GM12801 (cell line): ENCODE data around the gene RNASE4.

Experiments
- CTCF ChIP-seq: IDR thresholded peaks from one replicate; pipeline ENCODE4 v1.5.1; 2011; ENCODE audit warnings: control low read depth; ENCODE audit not compliant: insufficient read length; ENCODE audit errors: extremely low read depth

Gene RNASE4

GRCh38 chr14:20686386-20687143 lies 2.2 kb downstream of the RNASE4 start:
- TF ChIP-seq CTCF = no peak

- no peak for TF ChIP-seq CTCF
These were observed 3.2 kb downstream of the RNASE4 start for GRCh38 chr14:20687362-20688166.

- TF ChIP-seq CTCF = no peak
These were observed 3.9 kb downstream of the RNASE4 start, which contains the start of gene ANG for GRCh38 chr14:20688167-20688839. ANG (plus strand) TSS chr14:20688764; CDS start chr14:20693565, 4,801 bp downstream.

- no peak for TF ChIP-seq CTCF
These were observed 6.7 kb downstream of the RNASE4 start for GRCh38 chr14:20690848-20691640.

- TF ChIP-seq CTCF = no peak
These were observed 7.9 kb downstream of the RNASE4 start for GRCh38 chr14:20692116-20692751.

GRCh38 chr14:20696764-20697163 lies 12.4 kb downstream of the RNASE4 start:
- TF ChIP-seq CTCF = no peak
